Loucy (cell line): Measurements from ENCODE around the gene DNAJB6.

Source experiments
- H2AFZ ChIP-seq: fragments of 200-600 bp; sonication (generic); 2 replicates; pipeline ENCODE4 v1.6.0; 2016; ENCODE audit warnings: antibody characterized with exemption, mild to moderate bottlenecking, low read length, moderate library complexity
- H3F3A ChIP-seq: fragments of 200-600 bp; 2 replicates; pipeline ENCODE4 v1.6.0; 2016; ENCODE audit warnings: antibody characterized with exemption, low read depth, mild to moderate bottlenecking
- H3K27me3 ChIP-seq: fragments of 200-600 bp; sonication (generic); 2 replicates; pipeline ENCODE4 v1.6.1; 2014; ENCODE audit warnings: low read length, mild to moderate bottlenecking; ENCODE audit not compliant: insufficient read depth, poor library complexity, severe bottlenecking
- H3K36me3 ChIP-seq: fragments of 200-600 bp; sonication (generic); 2 replicates; pipeline ENCODE4 v1.6.1; 2016; ENCODE audit warnings: low read length; ENCODE audit not compliant: insufficient read depth
- H3K4me1 ChIP-seq: fragments of 200-600 bp; sonication (generic); 2 replicates; pipeline ENCODE4 v1.5.1; 2014; ENCODE audit warnings: low read length, mild to moderate bottlenecking; ENCODE audit not compliant: insufficient read depth, poor library complexity, severe bottlenecking
- H3K4me2 ChIP-seq: fragments of 200-600 bp; sonication (generic); 2 replicates; pipeline ENCODE4 v1.6.0; 2014; ENCODE audit warnings: antibody characterized with exemption, low read length, low read depth, mild to moderate bottlenecking; ENCODE audit not compliant: poor library complexity, severe bottlenecking
- H3K4me3 ChIP-seq: fragments of 200-600 bp; sonication (generic); 2 replicates; pipeline ENCODE4 v1.5.1; 2014; ENCODE audit warnings: low read length, mild to moderate bottlenecking, mixed read lengths; ENCODE audit not compliant: poor library complexity, severe bottlenecking
- H3K79me2 ChIP-seq: fragments of 200-600 bp; sonication (generic); 2 replicates; pipeline ENCODE4 v1.6.1; 2014; ENCODE audit warnings: low read length; ENCODE audit not compliant: insufficient read depth
- H3K9ac ChIP-seq: fragments of 200-600 bp; sonication (generic); 2 replicates; pipeline ENCODE4 v1.6.0; 2014; ENCODE audit warnings: mild to moderate bottlenecking, low read depth, low read length, moderate library complexity; ENCODE audit not compliant: poor library complexity, severe bottlenecking
- H3K9me2 ChIP-seq: fragments of 200-600 bp; sonication (generic); replicated peaks from 2 replicates; pipeline ENCODE4 v1.6.1; 2016; ENCODE audit warnings: low read depth, low read length, mixed read lengths
- H3K9me3 ChIP-seq: fragments of 200-600 bp; sonication (generic); 2 replicates; pipeline ENCODE4 v1.6.1; 2014; ENCODE audit warnings: mild to moderate bottlenecking, antibody characterized with exemption, low read length, low read depth; ENCODE audit not compliant: insufficient read depth
- H4K20me1 ChIP-seq: fragments of 200-600 bp; sonication (generic); 2 replicates; pipeline ENCODE4 v1.6.0; 2014; ENCODE audit warnings: antibody characterized with exemption, low read length, mild to moderate bottlenecking; ENCODE audit not compliant: insufficient read depth, poor library complexity, severe bottlenecking
- EZH2phosphoT487 ChIP-seq: fragments of 200-600 bp; IDR thresholded peaks from 2 replicates; pipeline ENCODE4 v1.6.1; 2018; ENCODE audit warnings: antibody characterized with exemption, mild to moderate bottlenecking, moderate library complexity, borderline replicate concordance
- TF ChIP-seq, protein P1 (sequence below): fragments of 200-600 bp; sonication (generic); conservative IDR thresholded peaks from 2 replicates; pipeline ENCODE4 v1.5.1; 2014; ENCODE audit warnings: mild to moderate bottlenecking, antibody characterized with exemption, low read length

Gene DNAJB6

DNA sequence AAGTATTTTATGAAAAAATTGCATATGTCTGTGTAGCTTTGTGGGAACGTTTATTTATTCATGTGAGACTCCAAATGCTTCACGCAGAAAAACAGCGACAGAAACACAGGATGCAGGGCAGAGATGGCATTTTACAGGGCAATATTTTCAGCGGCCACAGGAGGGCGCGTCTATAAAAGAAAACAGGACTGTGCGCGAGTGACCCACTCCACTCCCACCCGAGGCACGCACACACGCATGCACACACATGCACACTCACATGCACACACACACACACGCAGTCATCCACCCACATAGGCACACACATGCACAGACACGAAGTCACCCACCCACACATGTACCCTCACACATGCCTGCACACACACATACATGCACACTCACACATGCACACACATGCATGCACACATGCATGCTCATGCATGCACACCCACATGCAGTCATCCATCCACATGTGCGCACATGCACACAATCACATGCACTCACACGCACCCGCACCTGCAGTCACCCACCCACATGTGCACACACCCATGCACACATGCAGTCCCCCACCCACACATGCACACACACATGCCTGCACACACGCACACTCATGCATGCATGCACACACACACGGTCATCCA lies 96.3 kb downstream of the DNAJB6 start:
- no peaks in the 10 kb centered on the region for H3K36me3 ChIP-seq
- H2AFZ ChIP-seq, result no peak overlapping the region
- no peak overlapping the region for H3K9ac ChIP-seq
- H3K4me1 ChIP-seq, result no peaks in the 10 kb centered on the region
- H4K20me1 ChIP-seq, result no peaks in the 10 kb centered on the region
- no peaks in the 10 kb centered on the region for H3K9me3 ChIP-seq
- peak overlapping the region; percentile 46 for H3K4me2 ChIP-seq
- H3F3A ChIP-seq, result no peaks in the 10 kb centered on the region
- TF ChIP-seq EZH2phosphoT487, result no peak
- TF ChIP-seq, protein P1, sequence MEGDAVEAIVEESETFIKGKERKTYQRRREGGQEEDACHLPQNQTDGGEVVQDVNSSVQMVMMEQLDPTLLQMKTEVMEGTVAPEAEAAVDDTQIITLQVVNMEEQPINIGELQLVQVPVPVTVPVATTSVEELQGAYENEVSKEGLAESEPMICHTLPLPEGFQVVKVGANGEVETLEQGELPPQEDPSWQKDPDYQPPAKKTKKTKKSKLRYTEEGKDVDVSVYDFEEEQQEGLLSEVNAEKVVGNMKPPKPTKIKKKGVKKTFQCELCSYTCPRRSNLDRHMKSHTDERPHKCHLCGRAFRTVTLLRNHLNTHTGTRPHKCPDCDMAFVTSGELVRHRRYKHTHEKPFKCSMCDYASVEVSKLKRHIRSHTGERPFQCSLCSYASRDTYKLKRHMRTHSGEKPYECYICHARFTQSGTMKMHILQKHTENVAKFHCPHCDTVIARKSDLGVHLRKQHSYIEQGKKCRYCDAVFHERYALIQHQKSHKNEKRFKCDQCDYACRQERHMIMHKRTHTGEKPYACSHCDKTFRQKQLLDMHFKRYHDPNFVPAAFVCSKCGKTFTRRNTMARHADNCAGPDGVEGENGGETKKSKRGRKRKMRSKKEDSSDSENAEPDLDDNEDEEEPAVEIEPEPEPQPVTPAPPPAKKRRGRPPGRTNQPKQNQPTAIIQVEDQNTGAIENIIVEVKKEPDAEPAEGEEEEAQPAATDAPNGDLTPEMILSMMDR, result peak; percentile 86
- H3K9me2 ChIP-seq, result no peaks in the 10 kb centered on the region
- peak overlapping the region; percentile 54 for H3K4me3 ChIP-seq
- no peaks in the 10 kb centered on the region for H3K79me2 ChIP-seq
- no peaks in the 10 kb centered on the region for H3K27me3 ChIP-seq

DNA sequence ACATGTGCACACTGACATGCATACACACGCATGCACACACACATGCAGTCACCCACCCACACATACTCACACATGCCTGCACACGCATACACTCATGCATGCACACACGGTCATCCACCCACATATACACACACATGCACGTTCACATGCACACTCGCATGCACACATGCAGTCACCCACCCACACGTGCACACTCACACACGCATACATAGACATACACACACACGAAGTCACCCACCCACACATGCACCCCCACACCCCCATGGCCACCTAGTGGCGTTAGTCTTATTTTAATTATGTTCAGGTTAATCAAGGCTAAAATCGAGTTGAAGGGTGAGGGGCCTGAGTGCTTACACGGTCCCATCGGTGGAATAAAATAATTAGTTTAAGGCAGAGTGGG lies 96.8 kb downstream of the DNAJB6 start:
- Histone ChIP-seq H3K4me2 (no peak overlapping the region), H2AFZ (no peak overlapping the region), H3K27me3 (no peaks in the 10 kb centered on the region), H3K9ac (no peak overlapping the region), H3K36me3 (no peaks in the 10 kb centered on the region), H3K79me2 (no peaks in the 10 kb centered on the region), H3F3A (no peaks in the 10 kb centered on the region), H4K20me1 (no peaks in the 10 kb centered on the region), H3K9me2 (no peaks in the 10 kb centered on the region), H3K4me3 (no peak overlapping the region), H3K4me1 (no peaks in the 10 kb centered on the region), H3K9me3 (no peaks in the 10 kb centered on the region)
- no peak for TF ChIP-seq EZH2phosphoT487

DNA sequence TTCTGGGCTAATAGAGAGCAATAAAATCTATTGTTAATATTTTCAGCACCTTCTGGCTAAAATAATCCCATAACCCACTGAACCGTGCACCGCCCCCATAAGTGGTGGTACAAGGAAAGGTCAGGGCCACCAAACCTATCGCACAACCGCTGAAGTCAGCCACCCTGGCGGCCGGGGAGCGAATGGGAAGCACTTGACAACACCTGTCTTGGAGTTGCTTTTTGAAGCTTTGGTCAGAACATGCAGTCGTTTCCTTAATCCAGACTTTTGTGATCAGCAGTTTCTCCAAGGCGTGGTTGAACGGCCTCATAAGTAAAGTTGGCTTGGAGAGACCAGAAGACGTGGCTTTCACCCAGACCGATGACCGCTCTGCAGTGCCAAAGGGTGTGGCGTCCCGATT lies 97.4 kb downstream of the DNAJB6 start:
- Histone ChIP-seq H4K20me1 (no peaks in the 10 kb centered on the region), H2AFZ (no peak overlapping the region), H3K36me3 (no peaks in the 10 kb centered on the region), H3K27me3 (no peaks in the 10 kb centered on the region), H3F3A (no peaks in the 10 kb centered on the region), H3K79me2 (no peaks in the 10 kb centered on the region), H3K9me3 (no peaks in the 10 kb centered on the region), H3K4me1 (no peaks in the 10 kb centered on the region), H3K9me2 (no peaks in the 10 kb centered on the region), H3K4me3 (no peak overlapping the region), H3K4me2 (no peak overlapping the region), H3K9ac (no peak overlapping the region)
- TF ChIP-seq EZH2phosphoT487, result no peak
- TF ChIP-seq, protein P1, result no peak

DNA sequence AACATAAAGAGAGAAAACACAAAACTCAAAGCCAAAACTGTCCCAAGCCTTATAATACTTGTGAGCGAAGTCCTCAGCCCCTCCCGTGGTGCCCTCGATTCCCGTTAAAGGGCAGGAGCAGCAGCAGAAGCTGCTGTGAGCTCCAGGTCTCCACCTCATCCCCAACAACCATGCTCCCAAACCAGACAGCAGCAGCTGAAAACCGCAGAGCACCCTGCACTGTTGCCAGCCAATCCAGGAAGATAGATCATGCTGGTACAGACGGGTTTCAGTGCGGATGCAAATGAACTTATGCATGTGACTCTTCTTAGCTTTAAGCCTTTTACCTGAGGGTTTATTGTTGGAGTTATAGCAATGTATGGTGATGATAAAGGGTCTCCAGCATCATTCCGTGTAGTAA lies 97.9 kb downstream of the DNAJB6 start:
- H3K9me3 ChIP-seq, result no peaks in the 10 kb centered on the region
- H3K9me2 ChIP-seq, result no peaks in the 10 kb centered on the region
- no peak overlapping the region for H3K9ac ChIP-seq
- no peaks in the 10 kb centered on the region for H3K36me3 ChIP-seq
- no peak overlapping the region for H3K4me3 ChIP-seq
- no peaks in the 10 kb centered on the region for H3K4me1 ChIP-seq
- H3K4me2 ChIP-seq, result no peak overlapping the region
- H3F3A ChIP-seq, result no peaks in the 10 kb centered on the region
- TF ChIP-seq, protein P1, result no peak
- TF ChIP-seq EZH2phosphoT487, result no peak
- no peak overlapping the region for H2AFZ ChIP-seq
- no peaks in the 10 kb centered on the region for H4K20me1 ChIP-seq
- H3K27me3 ChIP-seq, result no peaks in the 10 kb centered on the region
- H3K79me2 ChIP-seq, result no peaks in the 10 kb centered on the region
